Left lung (tissue), 10 donors: ENCODE results near the gene MFSD1. TPM values are rescaled to one million over a fixed set of nuclear protein-coding genes. Genes with fewer than 3 reads are reported as not detected.

Experiments
- ATAC-seq: fragments of 200-7000 bp; cut with Tn5 transposase; one replicate; pipeline ENCODE4 v1.9.1; 2020; ENCODE audit warnings: moderate library complexity
- DNase-seq, 4 donors: peaks; one replicate each; pipeline ENCODE4 v3.0.0-alpha.2; 2013 to 2020
- H3K27ac ChIP-seq, 2 donors: fragments of 200-600 bp; sonication (generic) in 1 of 2; one replicate each; pipeline versions ENCODE4 v1.5.0 to v1.8.0; 2020 to 2021
- H3K27me3 ChIP-seq, 2 donors: fragments of 200-600 bp; sonication (generic) in 1 of 2; one replicate each; pipeline versions ENCODE4 v1.5.0 to v1.8.0; 2020 to 2021
- H3K36me3 ChIP-seq, 2 donors: fragments of 200-600 bp; sonication (generic) in 1 of 2; one replicate each; pipeline versions ENCODE4 v1.5.0 to v1.8.0; 2020 to 2021
- H3K4me1 ChIP-seq, 2 donors: fragments of 200-600 bp; one replicate each; pipeline ENCODE4 v1.8.0; 2021
- H3K4me3 ChIP-seq, 2 donors: fragments of 200-600 bp; sonication (generic) in 1 of 2; one replicate each; pipeline versions ENCODE4 v1.5.0 to v1.8.0; 2020 to 2021; ENCODE audit warnings: mild to moderate bottlenecking in 1 of 2
- H3K9me3 ChIP-seq, 2 donors: fragments of 200-600 bp; sonication (generic) in 1 of 2; one replicate each; pipeline versions ENCODE4 v1.5.0 to v1.8.0; 2020 to 2021
- intact Hi-C, 2 donors: fragments of 100-400 bp; cut with DNase I; formaldehyde crosslinking; loops; one replicate each; pipeline versions ENCODE4 v1.11.2 to v1.14.2; 2022
- polyA plus RNA-seq, 6 donors: library from polyadenylated mRNA; unstranded; fragments of 120-200 nt; gene quantifications; one replicate each; pipeline ENCODE4 v1.2.1, GENCODE V29; 2013; ENCODE audit not compliant: insufficient read length in 6 of 6
- total RNA-seq, 2 donors: library from RNA; stranded (reverse); fragmentation: NEBNext Ultra II Directional; extraction: Animal tissue kit (Norgen Biotek cat#: 25700); gene quantifications; one replicate each; pipeline ENCODE4 v1.2.1, GENCODE V29; 2021
- TF ChIP-seq, protein P1 (sequence below), 2 donors: fragments of 200-600 bp; sonication (generic) in 1 of 2; IDR thresholded peaks; one replicate each; pipeline versions ENCODE4 v1.5.0 to v1.8.0; 2021; ENCODE audit warnings: antibody characterized with exemption in 2 of 2
- donor health status: DM: no; HTN: yes; CAD: no.
- donor health status: DM: no; HTN: no; CAD: no.

The MFSD1 gene
- total and polyA plus RNA-seq, 8 donors = 48.6 to 134 (median 53.1) TPM

DNA sequence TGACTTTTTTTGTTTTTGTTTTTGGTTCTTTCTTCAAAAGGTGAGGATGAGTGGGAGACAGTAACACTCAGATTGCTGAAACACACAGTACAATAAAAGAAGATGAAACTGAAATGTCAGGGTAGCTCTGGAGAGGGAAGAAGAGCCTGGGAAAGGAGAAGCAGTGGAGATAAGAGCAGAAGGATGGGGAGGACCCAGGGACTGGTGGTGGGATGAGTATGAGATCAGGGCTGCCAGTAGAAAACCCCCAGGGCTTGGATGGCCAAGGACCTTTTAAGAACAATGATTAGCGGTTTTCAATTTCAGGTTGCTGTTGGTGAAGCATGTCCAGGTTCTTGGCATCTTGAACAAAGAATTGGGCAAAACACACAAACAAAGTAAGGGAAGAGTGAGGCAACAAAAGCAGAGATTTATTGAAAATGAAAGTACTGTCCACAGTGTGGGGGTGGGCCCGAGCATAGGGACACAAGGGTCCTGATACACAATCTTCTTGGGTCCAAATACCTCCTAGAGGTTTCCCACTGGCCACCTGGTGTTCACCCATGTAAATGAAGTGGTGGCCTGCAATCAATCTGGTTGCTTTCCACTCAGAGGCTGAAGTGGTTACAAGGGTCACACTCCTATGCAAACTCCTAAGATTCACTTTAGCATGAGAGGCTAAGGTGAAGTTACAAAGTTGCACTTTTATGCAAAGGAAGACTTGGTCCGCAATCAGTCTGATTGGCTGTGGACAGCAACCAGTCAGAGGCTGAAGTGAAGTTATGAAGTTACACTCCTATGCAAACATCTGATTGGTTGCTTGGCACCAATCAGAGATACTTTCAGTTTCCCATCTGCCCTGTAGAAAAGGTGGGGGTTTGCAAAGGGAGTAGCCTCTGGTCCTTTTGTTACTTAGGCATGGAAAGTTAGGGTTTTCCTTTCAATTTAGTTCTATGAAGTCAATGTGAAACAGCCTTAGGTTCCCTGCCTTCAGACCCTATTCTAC is 26.1 kb upstream of the MFSD1 start:
- TF ChIP-seq, protein P1, sequence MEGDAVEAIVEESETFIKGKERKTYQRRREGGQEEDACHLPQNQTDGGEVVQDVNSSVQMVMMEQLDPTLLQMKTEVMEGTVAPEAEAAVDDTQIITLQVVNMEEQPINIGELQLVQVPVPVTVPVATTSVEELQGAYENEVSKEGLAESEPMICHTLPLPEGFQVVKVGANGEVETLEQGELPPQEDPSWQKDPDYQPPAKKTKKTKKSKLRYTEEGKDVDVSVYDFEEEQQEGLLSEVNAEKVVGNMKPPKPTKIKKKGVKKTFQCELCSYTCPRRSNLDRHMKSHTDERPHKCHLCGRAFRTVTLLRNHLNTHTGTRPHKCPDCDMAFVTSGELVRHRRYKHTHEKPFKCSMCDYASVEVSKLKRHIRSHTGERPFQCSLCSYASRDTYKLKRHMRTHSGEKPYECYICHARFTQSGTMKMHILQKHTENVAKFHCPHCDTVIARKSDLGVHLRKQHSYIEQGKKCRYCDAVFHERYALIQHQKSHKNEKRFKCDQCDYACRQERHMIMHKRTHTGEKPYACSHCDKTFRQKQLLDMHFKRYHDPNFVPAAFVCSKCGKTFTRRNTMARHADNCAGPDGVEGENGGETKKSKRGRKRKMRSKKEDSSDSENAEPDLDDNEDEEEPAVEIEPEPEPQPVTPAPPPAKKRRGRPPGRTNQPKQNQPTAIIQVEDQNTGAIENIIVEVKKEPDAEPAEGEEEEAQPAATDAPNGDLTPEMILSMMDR (IDR thresholded peaks at IDR 0.05) = no peak
- peak overlapping the region; percentile 2 to 20 for H3K27ac ChIP-seq
- H3K4me1 ChIP-seq = peaks cover 0 to 33% of the 10 kb centered on the region in 2 donors
- no peaks in the 10 kb centered on the region for H3K36me3 ChIP-seq
- intact Hi-C loops = no loop called here
- no peak overlapping the region for H3K4me3 ChIP-seq
- DNase-seq (no peak), ATAC-seq (no peak)
- H3K9me3 ChIP-seq = no peaks in the 10 kb centered on the region
- no peaks in the 10 kb centered on the region for H3K27me3 ChIP-seq

DNA sequence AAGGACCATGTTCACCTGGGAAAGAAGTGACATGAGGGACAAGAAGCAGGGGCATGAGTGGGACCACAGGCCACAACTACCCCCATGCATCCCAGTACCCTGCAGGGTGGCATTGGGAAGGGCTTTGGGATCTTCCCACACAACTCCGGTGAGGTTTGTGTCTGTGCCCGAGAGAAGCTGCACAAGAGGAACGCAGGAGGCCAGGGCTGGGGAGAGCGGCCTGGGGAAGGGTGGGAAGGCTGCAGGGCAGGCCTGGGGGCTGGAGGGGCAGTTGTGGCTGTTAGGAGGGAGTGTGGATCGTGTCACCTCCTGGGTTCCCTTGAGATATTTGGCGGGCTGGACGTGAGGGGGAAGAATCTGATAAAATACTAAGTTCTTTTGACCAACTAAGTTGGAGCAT is 25.3 kb upstream of the MFSD1 start:
- ATAC-seq (no peak), DNase-seq (no peak)
- TF ChIP-seq, protein P1 (IDR thresholded peaks at IDR 0.05) = no peak
- Histone ChIP-seq H3K9me3 (no peaks in the 10 kb centered on the region), H3K27ac (peak overlapping the region; percentile 26 to 33), H3K4me1 (peaks cover 4 to 30% of the 10 kb centered on the region in 2 donors), H3K4me3 (no peak overlapping the region), H3K36me3 (no peaks in the 10 kb centered on the region), H3K27me3 (no peaks in the 10 kb centered on the region)
- intact Hi-C loops = no loop called here

DNA sequence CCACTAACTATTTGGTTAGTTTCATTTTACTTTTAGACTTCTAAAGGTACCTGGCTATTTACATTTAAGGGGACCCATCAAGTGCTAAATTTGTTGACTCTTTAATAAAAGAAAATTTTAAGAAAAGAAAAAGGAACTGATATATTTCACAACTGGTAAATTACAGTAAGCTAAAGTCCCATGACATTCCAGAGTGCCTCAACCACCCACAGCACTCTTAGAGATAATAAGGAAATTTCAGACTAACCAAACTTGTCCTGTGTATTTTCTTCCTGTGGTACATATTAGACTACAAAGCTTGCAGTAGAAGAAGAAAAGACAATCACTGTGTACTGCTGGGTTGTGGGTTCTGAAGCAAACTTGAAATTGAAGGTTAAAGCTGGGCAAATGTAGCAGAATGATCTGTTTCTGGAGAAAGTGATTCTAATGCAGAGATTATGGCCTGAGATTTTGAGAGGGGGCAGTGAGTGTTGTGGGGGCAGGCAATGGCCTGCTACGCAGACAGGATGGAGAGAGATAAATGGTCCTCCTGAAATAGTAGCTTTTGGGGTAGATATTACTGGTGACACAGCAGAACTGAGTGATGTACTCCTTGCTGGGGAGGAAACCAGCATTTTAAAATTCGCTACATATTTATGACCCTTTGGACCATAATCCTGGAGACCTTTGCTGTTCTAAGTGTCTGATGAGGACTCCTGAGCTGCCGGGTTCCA is 24.5 kb upstream of the MFSD1 start:
- H3K4me1 ChIP-seq = peaks cover 10 to 27% of the 10 kb centered on the region in 2 donors
- TF ChIP-seq, protein P1 (IDR thresholded peaks at IDR 0.05) = no peak
- peak overlapping the region in 1 of 2 donors; percentile 33 for H3K27ac ChIP-seq
- H3K36me3 ChIP-seq = no peaks in the 10 kb centered on the region
- ATAC-seq (peak; percentile 31), DNase-seq (no peak)
- intact Hi-C loops = no loop called here
- no peaks in the 10 kb centered on the region for H3K9me3 ChIP-seq
- H3K27me3 ChIP-seq = no peaks in the 10 kb centered on the region
- H3K4me3 ChIP-seq = no peak overlapping the region

DNA sequence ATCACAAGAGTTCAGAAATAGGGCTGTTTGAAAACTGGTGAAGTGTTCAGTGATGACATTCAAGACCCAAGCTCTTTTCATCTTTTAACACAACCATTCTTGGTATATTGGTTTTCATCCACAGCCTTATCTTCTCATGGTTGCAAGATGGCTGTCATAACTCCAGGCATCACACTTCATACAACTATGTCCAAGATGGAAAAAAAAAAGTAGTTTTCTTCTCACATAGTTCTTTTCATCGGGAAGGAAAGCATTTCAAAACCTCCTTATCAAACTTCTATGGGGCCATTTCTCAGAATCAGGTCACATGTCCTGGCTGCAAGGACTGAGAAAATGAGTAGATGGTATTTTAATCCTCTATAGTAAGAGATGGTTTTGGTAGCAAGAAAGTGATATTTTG is 21.1 kb upstream of the MFSD1 start:
- Histone ChIP-seq H3K4me3 (no peak overlapping the region), H3K36me3 (no peaks in the 10 kb centered on the region), H3K27me3 (no peaks in the 10 kb centered on the region), H3K4me1 (peaks cover 13 to 17% of the 10 kb centered on the region in 2 donors), H3K9me3 (no peaks in the 10 kb centered on the region), H3K27ac (no peak overlapping the region)
- intact Hi-C loops = no loop called here
- ATAC-seq (peak; percentile 24), DNase-seq (peak in 2 of 4 donors; percentile 72 to 82)
- TF ChIP-seq, protein P1 (IDR thresholded peaks at IDR 0.05) = no peak

DNA sequence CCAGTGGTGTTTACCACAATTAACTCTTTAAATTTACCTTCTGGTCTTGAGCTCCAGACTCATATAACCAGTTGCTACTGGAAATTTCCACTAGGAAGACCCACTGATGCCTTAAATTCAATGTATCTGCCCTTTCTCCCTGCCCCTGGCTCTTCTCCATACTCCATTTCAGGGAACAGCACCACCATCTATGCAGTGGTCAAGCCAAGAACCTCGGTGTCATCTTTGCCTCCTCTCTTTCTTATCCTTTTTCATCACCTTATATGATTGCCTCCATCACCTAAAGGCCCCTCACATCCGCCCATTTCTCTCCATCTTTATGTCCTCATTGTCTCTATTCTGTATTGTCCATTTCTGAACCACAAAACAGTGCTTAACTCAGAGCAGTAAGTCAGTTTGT is 20.7 kb upstream of the MFSD1 start:
- TF ChIP-seq, protein P1 (IDR thresholded peaks at IDR 0.05) = no peak
- Histone ChIP-seq H3K36me3 (no peaks in the 10 kb centered on the region), H3K4me1 (peaks cover 13 to 16% of the 10 kb centered on the region in 2 donors), H3K4me3 (no peak overlapping the region), H3K27me3 (no peaks in the 10 kb centered on the region), H3K27ac (no peak overlapping the region), H3K9me3 (no peaks in the 10 kb centered on the region)
- ATAC-seq (no peak), DNase-seq (no peak)
- intact Hi-C loops = no loop called here
